HEK293 (cell line): ENCODE results near the gene HOXB1.

ENCODE experiments used
- HIC1 ChIP-seq: fragments of 450-650 bp; formaldehyde crosslinking; IDR thresholded peaks from 2 replicates; pipeline ENCODE4 v1.5.1; 2016; ENCODE audit warnings: missing biosample characterization, missing genetic modification characterization
- KLF17 ChIP-seq: fragments of 450-650 bp; formaldehyde crosslinking; IDR thresholded peaks from 2 replicates; pipeline ENCODE4 v1.5.1; 2016; ENCODE audit warnings: missing biosample characterization, missing genetic modification characterization
- PRDM2 ChIP-seq: fragments of 450-650 bp; formaldehyde crosslinking; IDR thresholded peaks from 2 replicates; pipeline ENCODE4 v1.5.1; 2016; ENCODE audit warnings: missing biosample characterization, missing genetic modification characterization, borderline replicate concordance
- REST ChIP-seq: fragments of 450-650 bp; formaldehyde crosslinking; IDR thresholded peaks from 2 replicates; pipeline ENCODE4 v1.5.1; 2016; ENCODE audit warnings: missing biosample characterization, missing genetic modification characterization
- SETDB1 ChIP-seq: IDR thresholded peaks from one replicate; pipeline ENCODE4 v1.6.1; 2017; ENCODE audit warnings: mild to moderate bottlenecking, low read length, moderate library complexity, mixed read lengths; ENCODE audit not compliant: insufficient read length
- WT1 ChIP-seq: fragments of 450-650 bp; formaldehyde crosslinking; IDR thresholded peaks from 2 replicates; pipeline ENCODE4 v1.5.1; 2016; ENCODE audit warnings: missing biosample characterization, missing genetic modification characterization
- ZNF157 ChIP-seq: fragments of 450-650 bp; formaldehyde crosslinking; IDR thresholded peaks from 2 replicates; pipeline ENCODE4 v1.5.1; 2016; ENCODE audit warnings: missing biosample characterization, missing genetic modification characterization
- ZNF18 ChIP-seq: fragments of 450-650 bp; formaldehyde crosslinking; IDR thresholded peaks from 2 replicates; pipeline ENCODE4 v1.5.1; 2016; ENCODE audit warnings: missing biosample characterization, missing genetic modification characterization
- ZNF221 ChIP-seq: fragments of 450-650 bp; formaldehyde crosslinking; IDR thresholded peaks from 2 replicates; pipeline ENCODE4 v1.5.1; 2017; ENCODE audit warnings: missing biosample characterization, missing genetic modification characterization, borderline replicate concordance
- ZNF280C ChIP-seq: fragments of 450-650 bp; formaldehyde crosslinking; IDR thresholded peaks from 2 replicates; pipeline ENCODE4 v1.5.1; 2016; ENCODE audit warnings: missing biosample characterization, missing genetic modification characterization
- ZNF391 ChIP-seq: fragments of 450-650 bp; formaldehyde crosslinking; IDR thresholded peaks from 2 replicates; pipeline ENCODE4 v1.5.1; 2016; ENCODE audit warnings: low read depth, missing biosample characterization, missing genetic modification characterization, borderline replicate concordance
- ZNF416 ChIP-seq: fragments of 450-650 bp; formaldehyde crosslinking; IDR thresholded peaks from 2 replicates; pipeline ENCODE4 v1.5.1; 2016; ENCODE audit warnings: missing biosample characterization, missing genetic modification characterization
- ZNF561 ChIP-seq: fragments of 450-650 bp; IDR thresholded peaks from 2 replicates; pipeline ENCODE4 v1.5.1; 2018; ENCODE audit warnings: missing biosample characterization, missing genetic modification characterization, borderline replicate concordance
- ZNF596 ChIP-seq: fragments of 450-650 bp; IDR thresholded peaks from 2 replicates; pipeline ENCODE4 v1.5.0; 2018; ENCODE audit warnings: missing biosample characterization, mild to moderate bottlenecking, missing genetic modification characterization, moderate library complexity
- ZNF624 ChIP-seq: fragments of 450-650 bp; formaldehyde crosslinking; IDR thresholded peaks from 2 replicates; pipeline ENCODE4 v1.5.1; 2017; ENCODE audit warnings: missing biosample characterization, missing genetic modification characterization
- ZNF645 ChIP-seq: fragments of 450-650 bp; formaldehyde crosslinking; IDR thresholded peaks from 2 replicates; pipeline ENCODE4; 2016; ENCODE audit warnings: missing biosample characterization, missing genetic modification characterization
- ZNF792 ChIP-seq: fragments of 450-650 bp; formaldehyde crosslinking; IDR thresholded peaks from 2 replicates; pipeline ENCODE4 v1.5.1; 2016; ENCODE audit warnings: missing biosample characterization, missing genetic modification characterization

The HOXB1 gene

GRCh38 chr17:48561884-48562810, 31.3 kb upstream of the HOXB1 start (continued):
- TF ChIP-seq HIC1 (0 out of 2 replicates have a peak, but pooled peaks have one; percentile 43), SETDB1 (no peak), ZNF157 (tag by site-specific recombination) (no peak), ZNF416 (tag by site-specific recombination) (no peak), WT1 (tag by site-specific recombination) (peak; percentile 71), ZNF221 (tag by site-specific recombination) (no peak), ZNF645 (tag by site-specific recombination) (no peak), ZNF391 (tag by site-specific recombination) (no peak; the same call in 1 of the 2 replicates), KLF17 (no peak), PRDM2 (tag by site-specific recombination) (no peak), ZNF18 (tag by site-specific recombination) (peak; percentile 73), ZNF792 (tag by site-specific recombination) (no peak), ZNF561 (peak; percentile 75; the same call in 1 of the 2 replicates), ZNF280C (tag by site-specific recombination) (no peak), ZNF624 (no peak), ZNF596 (tag by site-specific recombination) (peak; percentile 71; the same call in 1 of the 2 replicates), REST (tag by site-specific recombination) (no peak)
